ENCODE data around the gene TMEM129. TPM values are rescaled to one million over a fixed set of nuclear protein-coding genes. Genes with fewer than 3 reads are reported as not detected.

The TMEM129 gene
- total RNA-seq, 1 experiment from 2014 or later = 54.9 TPM

GRCh38 chr4:1751155-1751918 lies 30.2 kb upstream of the TMEM129 start:
- ATAC-seq (no peak), DNase-seq (ENCODE audit: low spot score) (no peak)
- Mint-ChIP-seq H3K9me3 (no peaks in the 10 kb centered on the region), H3K36me3 (no peaks in the 10 kb centered on the region), H3K4me1 (no peaks in the 10 kb centered on the region), H3K27me3 (ENCODE audit: low read depth) (peaks cover 2% of the 10 kb centered on the region; the same call in 1 of the 2 replicates), H3K27ac (no peak overlapping the region), H3K4me3 (no peak overlapping the region)
- CTCF ChIA-PET = interaction anchor here (0.7 to 2.7 kb wide), 11 partner anchors 14 to 160 kb away, joined by 3 to 30 read pairs (median 7); partner anchors contain the start of gene FGFR3
- TF ChIP-seq ZNF263 (CRISPR knock-in tag; IDR thresholded peaks at IDR 0.05; ENCODE audit: low read depth) = no peak
- no peak for TF ChIP-seq JUN (CRISPR knock-in tag; IDR thresholded peaks at IDR 0.05)
- TF ChIP-seq OVOL2 (CRISPR knock-in tag; IDR thresholded peaks at IDR 0.05; ENCODE audit: borderline replicate concordance) = no peak
- no peak for TF ChIP-seq FOXP1 (CRISPR knock-in tag; IDR thresholded peaks at IDR 0.05; ENCODE audit: borderline replicate concordance)
- TF ChIP-seq ATF2 (CRISPR knock-in tag; IDR thresholded peaks at IDR 0.05; ENCODE audit: borderline replicate concordance, low read depth) = no peak
- TF ChIP-seq ZNF138 (CRISPR knock-in tag; conservative IDR thresholded peaks at IDR 0.05) = no peak
- no peak for TF ChIP-seq IRF2 (CRISPR knock-in tag; IDR thresholded peaks at IDR 0.05; ENCODE audit: borderline replicate concordance, low read depth)
- TF ChIP-seq, protein P1, sequence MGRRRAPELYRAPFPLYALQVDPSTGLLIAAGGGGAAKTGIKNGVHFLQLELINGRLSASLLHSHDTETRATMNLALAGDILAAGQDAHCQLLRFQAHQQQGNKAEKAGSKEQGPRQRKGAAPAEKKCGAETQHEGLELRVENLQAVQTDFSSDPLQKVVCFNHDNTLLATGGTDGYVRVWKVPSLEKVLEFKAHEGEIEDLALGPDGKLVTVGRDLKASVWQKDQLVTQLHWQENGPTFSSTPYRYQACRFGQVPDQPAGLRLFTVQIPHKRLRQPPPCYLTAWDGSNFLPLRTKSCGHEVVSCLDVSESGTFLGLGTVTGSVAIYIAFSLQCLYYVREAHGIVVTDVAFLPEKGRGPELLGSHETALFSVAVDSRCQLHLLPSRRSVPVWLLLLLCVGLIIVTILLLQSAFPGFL (CRISPR knock-in tag; IDR thresholded peaks at IDR 0.05; ENCODE audit: borderline replicate concordance) = no peak
- POLR2A ChIA-PET = interaction anchor here (1.0 to 1.3 kb wide), 2 partner anchors 14 to 43 kb away, joined by 3 to 4 read pairs; no protein-coding TSS in a partner anchor

GRCh38 chr4:1750381-1751154 lies 29.4 kb upstream of the TMEM129 start:
- CTCF ChIA-PET = interaction anchor here (1.0 to 4.1 kb wide), 7 partner anchors 15 to 59 kb away, joined by 3 to 188 read pairs (median 28); partner anchors contain the start of gene FGFR3

More at GRCh38 chr4:1750381-1751154, 29.4 kb upstream of the TMEM129 start:
- POLR2A ChIA-PET = no interaction called here
- DNase-seq (ENCODE audit: low spot score) (no peak), ATAC-seq (no peak)
- Mint-ChIP-seq H3K27me3 (ENCODE audit: low read depth) (peaks cover 2% of the 10 kb centered on the region; the same call in 1 of the 2 replicates), H3K9me3 (no peaks in the 10 kb centered on the region), H3K27ac (no peak overlapping the region), H3K4me3 (no peak overlapping the region), H3K4me1 (no peaks in the 10 kb centered on the region), H3K36me3 (no peaks in the 10 kb centered on the region)
- TF ChIP-seq OVOL2 (CRISPR knock-in tag; IDR thresholded peaks at IDR 0.05; ENCODE audit: borderline replicate concordance) (no peak), CREM (CRISPR knock-in tag; IDR thresholded peaks at IDR 0.05) (no peak), ZSCAN18 (CRISPR knock-in tag; IDR thresholded peaks at IDR 0.05) (no peak), ZBTB21 (CRISPR knock-in tag; IDR thresholded peaks at IDR 0.05; ENCODE audit: borderline replicate concordance) (no peak), NFYB (CRISPR knock-in tag; conservative IDR thresholded peaks at IDR 0.05; ENCODE audit: low read depth) (no peak), IRF2 (CRISPR knock-in tag; IDR thresholded peaks at IDR 0.05; ENCODE audit: borderline replicate concordance, low read depth) (no peak), PRRX2 (CRISPR knock-in tag; IDR thresholded peaks at IDR 0.05) (no peak), SMAD3 (CRISPR knock-in tag; IDR thresholded peaks at IDR 0.05; ENCODE audit: borderline replicate concordance) (no peak), ZNF219 (CRISPR knock-in tag; IDR thresholded peaks at IDR 0.05; ENCODE audit: borderline replicate concordance) (no peak), USF2 (CRISPR knock-in tag; IDR thresholded peaks at IDR 0.05) (no peak), FOXP1 (CRISPR knock-in tag; IDR thresholded peaks at IDR 0.05; ENCODE audit: borderline replicate concordance) (no peak)
- TF ChIP-seq, protein P2, sequence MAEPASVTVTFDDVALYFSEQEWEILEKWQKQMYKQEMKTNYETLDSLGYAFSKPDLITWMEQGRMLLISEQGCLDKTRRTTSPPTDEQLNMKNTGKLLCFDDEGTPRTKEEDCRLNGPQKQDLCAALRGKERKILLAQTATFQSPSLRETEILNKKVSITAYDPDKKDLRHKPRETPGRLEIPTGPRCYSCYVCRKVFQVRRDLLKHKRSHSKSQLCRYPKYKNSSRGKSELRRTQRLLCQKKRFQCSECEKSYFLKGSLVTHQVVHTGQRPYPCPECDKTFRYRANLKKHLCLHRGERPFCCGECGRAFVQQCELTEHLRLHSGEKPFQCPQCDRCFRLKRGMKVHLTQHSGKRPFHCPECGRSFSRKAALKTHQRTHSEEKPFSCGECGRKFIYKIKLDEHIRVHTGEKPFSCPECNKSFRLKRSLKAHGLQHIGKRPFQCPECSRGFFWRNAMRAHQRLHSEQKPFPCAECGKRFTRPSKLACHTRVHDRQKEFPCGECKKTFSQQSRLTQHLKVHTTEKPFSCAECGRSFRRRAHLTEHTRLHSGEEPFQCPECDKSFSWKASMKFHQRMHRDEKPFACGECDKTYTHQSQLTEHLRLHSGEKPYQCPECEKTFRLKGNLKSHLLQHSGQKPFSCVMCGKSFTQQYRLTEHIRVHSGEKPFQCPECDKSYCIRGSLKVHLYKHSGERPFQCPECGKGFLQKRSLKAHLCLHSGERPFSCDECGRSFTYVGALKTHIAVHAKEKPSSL (CRISPR knock-in tag; conservative IDR thresholded peaks at IDR 0.05) = no peak
